ENCODE results near the gene SLC16A5. TPM values are rescaled to one million over a fixed set of nuclear protein-coding genes. Genes with fewer than 3 reads are reported as not detected.
A peak's percentile ranks its signal among the peaks of the same experiment; 100 is the strongest.

The SLC16A5 gene
- total RNA-seq, 2 experiments from 2014 or later, result 11.4 to 12.2 TPM

DNA sequence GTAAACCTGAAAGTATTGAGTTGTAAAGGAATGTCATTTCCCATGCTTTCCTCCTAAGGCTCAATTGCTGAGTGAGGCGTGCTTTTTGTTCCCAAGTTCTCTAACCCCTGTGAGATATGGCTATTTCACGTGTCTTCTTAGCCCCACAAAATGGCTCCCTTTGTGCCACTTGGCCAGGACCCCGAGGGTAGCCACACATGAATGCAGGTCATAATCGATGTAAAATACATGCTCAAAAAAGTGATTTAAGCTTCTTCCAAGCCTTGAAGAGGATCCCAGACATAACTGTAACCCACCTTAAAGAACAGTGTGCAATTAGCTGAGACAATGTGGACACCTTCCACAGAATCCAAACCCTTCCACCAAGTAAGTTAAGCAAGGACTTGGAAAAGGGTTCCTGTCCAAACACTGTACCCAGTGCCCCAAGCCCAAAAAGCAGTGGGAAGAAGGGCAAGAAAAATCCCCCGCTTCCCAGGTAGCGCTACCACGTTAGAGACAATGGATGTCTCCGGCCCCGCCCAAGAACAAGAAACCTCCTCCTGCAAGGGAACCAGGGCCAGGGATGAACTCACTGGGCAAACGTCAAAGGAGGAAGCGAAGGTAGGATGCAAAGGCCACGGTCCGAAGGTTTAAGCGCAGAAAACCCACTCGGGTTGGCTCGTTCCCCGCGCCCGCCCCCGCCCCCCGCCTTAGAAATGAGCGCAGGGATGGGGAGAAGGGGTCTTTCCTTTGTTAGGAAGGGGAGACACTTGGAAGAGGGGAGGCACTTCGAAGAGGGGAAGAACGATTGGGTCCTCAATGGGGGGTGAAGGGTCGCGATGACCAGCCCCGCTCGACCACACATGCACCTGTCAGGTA is 65.4 kb downstream of the SLC16A5 start:
- H3K4me1 Mint-ChIP-seq, result peaks cover 45% of the 10 kb centered on the region
- peak overlapping the region; percentile 92 for H3K4me3 Mint-ChIP-seq
- DNase-seq, result peak; percentile 40
- no peaks in the 10 kb centered on the region for H3K9me3 Mint-ChIP-seq
- H3K36me3 Mint-ChIP-seq (ENCODE audit: low read depth), result peaks cover 21% of the 10 kb centered on the region
- ChIA-PET POLR2A (interaction anchor here (0.6 kb wide), 1 partner anchor 19 kb away, joined by 3 read pairs; no protein-coding TSS in a partner anchor), CTCF (interaction anchor here (0.7 kb wide), 1 partner anchor 39 kb away, joined by 3 read pairs; no protein-coding TSS in a partner anchor)
- H3K27ac Mint-ChIP-seq, result peak overlapping the region; percentile 91
- H3K27me3 Mint-ChIP-seq, result no peaks in the 10 kb centered on the region

DNA sequence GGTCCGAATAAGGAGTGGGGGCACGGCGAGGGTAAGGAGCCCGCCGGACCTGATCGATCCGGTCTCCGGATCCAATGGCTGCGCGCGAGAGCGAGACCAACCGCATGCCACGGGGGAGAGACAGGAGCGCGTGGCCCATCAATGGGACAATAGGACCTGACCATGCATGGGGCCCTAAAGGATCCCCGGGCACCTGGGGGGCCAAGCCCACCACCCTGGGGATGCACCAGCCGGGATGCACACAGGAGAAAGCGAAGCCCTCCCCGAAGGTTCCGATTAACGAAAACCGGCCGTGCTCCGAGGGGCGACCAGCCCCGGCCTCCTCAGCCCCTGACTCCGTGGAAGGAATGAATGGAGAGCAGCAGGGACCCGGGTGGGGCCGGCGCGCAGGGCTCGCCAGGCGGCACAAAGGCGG is 66.0 kb downstream of the SLC16A5 start:
- Mint-ChIP-seq H3K4me1 (peaks cover 39% of the 10 kb centered on the region), H3K36me3 (ENCODE audit: low read depth) (peaks cover 15% of the 10 kb centered on the region), H3K4me3 (peak overlapping the region; percentile 92), H3K27me3 (no peaks in the 10 kb centered on the region), H3K27ac (peak overlapping the region; percentile 91), H3K9me3 (no peaks in the 10 kb centered on the region)
- peak; percentile 34 for DNase-seq
- ChIA-PET POLR2A (no interaction called here), CTCF (interaction anchor here (1.1 kb wide), 1 partner anchor 14 kb away, joined by 3 read pairs; no protein-coding TSS in a partner anchor)

DNA sequence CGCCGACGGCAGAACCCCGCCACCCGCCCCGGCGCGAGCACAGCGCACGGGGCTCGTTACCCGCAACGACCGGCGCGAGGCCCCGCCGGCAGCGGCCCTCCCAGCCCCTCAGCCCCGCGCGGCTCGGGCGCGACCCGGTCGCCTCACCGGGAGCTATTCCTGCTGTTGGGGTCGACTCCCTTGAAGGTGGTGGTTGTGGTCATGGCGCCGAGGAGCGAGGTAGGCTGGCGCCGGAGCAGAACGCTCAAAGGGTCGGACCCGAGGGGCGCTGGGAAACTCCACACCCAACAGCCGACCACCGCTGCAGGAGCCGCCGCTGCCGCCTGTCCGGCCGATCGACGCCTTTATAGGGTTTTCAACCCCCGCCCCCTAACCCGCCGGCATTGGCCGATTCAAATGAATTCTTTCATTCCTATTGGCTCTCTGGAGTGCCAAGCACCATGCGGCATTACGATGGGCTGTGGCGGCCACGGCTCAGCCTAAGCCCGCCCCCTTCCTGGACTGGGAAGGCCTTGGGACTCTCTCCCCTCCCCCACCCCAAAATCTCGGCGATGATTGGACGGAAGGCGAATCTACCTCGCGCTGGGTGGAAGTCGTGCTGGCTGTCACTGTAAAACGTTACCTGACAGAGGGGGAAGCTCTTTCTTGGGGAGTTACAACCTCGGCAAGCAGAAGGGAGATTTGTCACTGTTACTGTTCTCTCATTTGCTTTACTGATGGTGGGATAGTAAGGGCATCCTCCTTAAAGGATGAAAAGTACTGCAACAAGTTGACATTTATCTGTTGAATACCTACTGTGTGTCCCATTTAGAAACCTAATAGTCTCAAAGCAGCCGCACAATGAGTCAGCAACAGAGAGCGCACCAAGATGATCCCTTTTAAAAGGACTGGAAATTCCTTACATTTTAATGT is 66.7 kb downstream of the SLC16A5 start, which contains the start of gene JPT1:
JPT1 (minus strand) TSS at position 318 of the 912 bp plus-strand sequence; CDS start at position 203, 115 bp downstream.
- peaks cover 39% of the 10 kb centered on the region for H3K4me1 Mint-ChIP-seq
- no peaks in the 10 kb centered on the region for H3K27me3 Mint-ChIP-seq
- peaks cover 15% of the 10 kb centered on the region for H3K36me3 Mint-ChIP-seq (ENCODE audit: low read depth)
- peak within 1 kb of the TSS; percentile 92 for H3K4me3 Mint-ChIP-seq
- POLR2A ChIA-PET, result no interaction called here
- peak within 1 kb of the TSS; percentile 91 for H3K27ac Mint-ChIP-seq
- CTCF ChIA-PET, result interaction anchor here (1.0 to 1.1 kb wide), 5 partner anchors 13 to 141 kb away, joined by 3 to 5 read pairs (median 3); partner anchors contain the start of gene MIF4GD
- peak; percentile 100 for DNase-seq
- no peaks in the 10 kb centered on the region for H3K9me3 Mint-ChIP-seq

DNA sequence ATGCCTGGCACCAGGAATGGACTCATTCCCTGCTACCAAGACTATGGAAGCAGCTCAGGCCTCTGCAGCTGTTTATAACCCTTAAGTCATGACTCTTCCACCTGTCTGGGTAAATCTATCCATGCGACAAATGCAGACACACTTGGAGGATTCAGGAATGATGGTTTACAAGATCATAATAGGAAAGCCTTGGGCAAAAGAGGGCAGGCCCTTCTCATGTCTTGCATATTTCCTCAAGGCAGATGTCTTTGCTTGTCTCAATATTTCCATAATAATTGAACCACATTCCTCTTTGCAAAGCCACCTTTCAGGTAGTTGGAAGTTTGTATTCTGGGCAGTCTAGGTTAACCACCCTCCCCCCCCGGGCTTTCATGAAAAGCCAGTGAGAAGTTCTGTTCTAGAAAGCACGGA is 67.4 kb downstream of the SLC16A5 start:
- CTCF ChIA-PET, result interaction anchor here (0.6 to 1.1 kb wide), 5 partner anchors 18 to 140 kb away, joined by 3 to 5 read pairs (median 3); partner anchors contain the start of gene MIF4GD
- H3K9me3 Mint-ChIP-seq, result no peaks in the 10 kb centered on the region
- H3K4me3 Mint-ChIP-seq, result peak overlapping the region; percentile 92
- H3K27ac Mint-ChIP-seq, result peak overlapping the region; percentile 91
- H3K36me3 Mint-ChIP-seq (ENCODE audit: low read depth), result peaks cover 12% of the 10 kb centered on the region
- peaks cover 33% of the 10 kb centered on the region for H3K4me1 Mint-ChIP-seq
- POLR2A ChIA-PET, result no interaction called here
- DNase-seq, result no peak
- no peaks in the 10 kb centered on the region for H3K27me3 Mint-ChIP-seq

Other genes starting within 250 kb of the SLC16A5 start
- under 1 TPM; 0.20 to 0.25 TPM for gene GRIN2C, start 228.1 kb upstream of the SLC16A5 start, total RNA-seq
- gene FDXR, start 215.0 kb upstream of the SLC16A5 start, total RNA-seq, result 10 to 100 TPM; 36.0 to 43.4 TPM
- not detected for gene FADS6, start 194.3 kb upstream of the SLC16A5 start, total RNA-seq
- gene USH1G, start 164.7 kb upstream of the SLC16A5 start, total RNA-seq, result not detected
- not detected for gene OTOP2, start 163.7 kb upstream of the SLC16A5 start, total RNA-seq
- gene OTOP3, start 152.1 kb upstream of the SLC16A5 start, total RNA-seq, result not detected
- gene HID1, start 115.2 kb upstream of the SLC16A5 start, total RNA-seq, result under 1 TPM; 0.44 to 0.82 TPM
- gene CDR2L, start 100.3 kb upstream of the SLC16A5 start, total RNA-seq, result under 1 TPM; 0.31 to 0.40 TPM
- 10 to 100 TPM; 41.2 to 46.2 TPM for gene MRPL58, start 75.3 kb upstream of the SLC16A5 start, total RNA-seq
- 100 to 1,000 TPM; 252 to 259 TPM for gene ATP5PD, start 41.0 kb upstream of the SLC16A5 start, total RNA-seq
- 10 to 100 TPM; 21.7 TPM for gene KCTD2, start 40.7 kb upstream of the SLC16A5 start, total RNA-seq
- 10 to 100 TPM; 18.5 to 18.8 TPM for gene ARMC7, start 22.0 kb downstream of the SLC16A5 start, total RNA-seq
- 10 to 100 TPM; 45.2 to 50.4 TPM for gene NT5C, start 43.8 kb downstream of the SLC16A5 start, total RNA-seq
- 100 to 1,000 TPM; 277 to 280 TPM for gene JPT1, start 66.6 kb downstream of the SLC16A5 start, total RNA-seq
- 100 to 1,000 TPM; 527 to 642 TPM for gene SUMO2, start 95.0 kb downstream of the SLC16A5 start, total RNA-seq
- 100 to 1,000 TPM; 140 to 172 TPM for gene NUP85, start 117.7 kb downstream of the SLC16A5 start, total RNA-seq
- 10 to 100 TPM; 80.2 to 86.1 TPM for gene GGA3, start 173.7 kb downstream of the SLC16A5 start, total RNA-seq
- 10 to 100 TPM; 35.4 to 38.2 TPM for gene MRPS7, start 173.9 kb downstream of the SLC16A5 start, total RNA-seq
- 10 to 100 TPM; 44.4 to 44.6 TPM for gene MIF4GD, start 183.3 kb downstream of the SLC16A5 start, total RNA-seq
- gene SLC25A19, start 201.5 kb downstream of the SLC16A5 start, total RNA-seq, result 10 to 100 TPM; 27.6 to 30.5 TPM